GM18505 (cell line): ENCODE measurements around the gene SLC25A10.

Experiments used
- ATAC-seq: cut with Tn5 transposase; IDR thresholded peaks from one replicate; pipeline ENCODE4 v1.9.1; 2021; ENCODE audit not compliant: unreplicated experiment
- POLR2A ChIP-seq: IDR thresholded peaks from 4 replicates; pipeline ENCODE4 v1.6.1; 2011; ENCODE audit warnings: borderline replicate concordance; ENCODE audit not compliant: insufficient read depth, insufficient read length; ENCODE audit errors: extremely low read depth

The SLC25A10 gene

DNA sequence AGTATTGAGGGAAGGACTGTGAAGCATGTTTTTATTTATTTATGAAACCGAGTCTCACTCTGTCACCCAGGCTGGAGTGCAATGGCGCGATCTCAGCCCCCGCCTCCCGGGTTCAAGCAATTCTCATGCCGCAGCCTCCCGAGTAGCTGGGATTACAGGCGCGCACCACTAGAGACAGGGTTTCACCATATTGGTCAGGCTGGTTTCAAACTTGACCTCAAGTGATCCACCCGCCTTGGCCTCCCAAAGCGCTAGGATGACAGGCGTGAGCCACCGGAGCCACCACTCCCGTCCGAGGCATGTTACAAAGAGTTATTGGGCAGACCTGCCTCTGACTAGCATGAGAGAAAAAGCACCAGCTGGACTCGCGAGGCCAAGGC is 5.9 kb upstream of the SLC25A10 start:
- no peak for TF ChIP-seq POLR2A
- no peak for ATAC-seq

DNA sequence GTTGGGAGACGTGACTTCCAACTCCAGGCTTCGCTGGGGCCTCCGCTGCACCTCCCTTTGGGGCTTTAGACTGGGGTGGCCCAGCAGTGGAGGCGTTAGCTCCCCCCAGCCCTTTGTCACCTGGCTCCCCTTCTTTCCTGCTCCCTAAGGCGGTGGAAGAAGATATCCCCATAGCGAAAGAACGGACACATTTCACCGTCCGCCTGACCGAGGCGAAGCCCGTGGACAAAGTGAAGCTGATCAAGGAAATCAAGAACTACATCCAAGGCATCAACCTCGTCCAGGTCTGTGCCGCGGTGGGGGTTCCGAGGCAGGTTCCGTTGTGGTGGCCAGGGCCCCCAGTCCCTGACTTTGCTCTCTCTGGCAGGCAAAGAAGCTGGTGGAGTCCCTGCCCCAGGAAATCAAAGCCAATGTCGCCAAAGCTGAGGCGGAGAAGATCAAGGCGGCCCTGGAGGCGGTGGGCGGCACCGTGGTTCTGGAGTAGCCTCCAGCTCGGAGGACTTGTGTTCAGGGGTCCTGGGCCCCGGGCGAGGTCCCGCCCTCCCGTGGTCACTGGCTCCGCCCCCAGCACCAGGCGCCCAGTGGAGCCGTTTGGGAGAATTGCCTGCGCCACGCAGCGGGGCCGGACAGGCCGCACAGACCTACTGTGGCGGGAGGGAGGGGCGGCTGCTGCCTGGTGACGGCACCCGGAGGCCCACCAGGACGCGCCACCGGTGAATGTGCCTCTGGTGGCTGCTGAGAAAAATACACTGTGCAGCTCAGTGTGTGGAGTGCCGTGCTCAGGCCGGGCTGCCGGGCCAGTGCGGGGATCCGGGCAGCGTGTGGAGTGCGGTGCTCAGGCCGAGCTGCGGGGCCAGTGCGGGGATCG is 5.1 kb upstream of the SLC25A10 start:
- no peak for TF ChIP-seq POLR2A
- ATAC-seq, result no peak

GRCh38 chr17:81707725-81708646 is 4.1 kb upstream of the SLC25A10 start:
- TF ChIP-seq POLR2A, result no peak
- ATAC-seq, result no peak

DNA sequence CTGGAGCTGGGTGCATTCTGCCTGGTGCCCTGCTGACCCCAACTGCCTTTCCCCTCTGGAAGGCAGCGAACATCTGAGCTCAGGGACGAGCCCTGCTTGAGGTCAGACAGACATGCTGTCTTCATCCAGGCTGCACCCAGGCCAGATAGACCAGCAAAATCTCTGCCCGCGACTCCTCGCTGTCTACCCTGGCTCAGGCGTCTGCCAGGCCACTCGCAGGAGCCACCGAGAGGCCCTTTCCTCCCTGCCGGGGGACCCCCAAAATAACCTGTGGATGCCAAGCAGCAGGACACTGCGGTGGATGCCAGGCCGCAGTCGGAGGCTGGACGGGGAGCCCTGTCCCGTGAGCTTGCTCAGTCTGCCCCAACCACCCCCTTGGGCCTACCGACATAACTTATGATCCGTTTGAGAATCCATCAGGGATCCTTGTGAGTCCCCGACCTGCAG is 3.3 kb upstream of the SLC25A10 start:
- TF ChIP-seq POLR2A, result no peak
- ATAC-seq, result no peak

GRCh38 chr17:81710514-81711308 is 1.4 kb upstream of the SLC25A10 start:
- ATAC-seq, result no peak
- TF ChIP-seq POLR2A, result peak; percentile 45

DNA sequence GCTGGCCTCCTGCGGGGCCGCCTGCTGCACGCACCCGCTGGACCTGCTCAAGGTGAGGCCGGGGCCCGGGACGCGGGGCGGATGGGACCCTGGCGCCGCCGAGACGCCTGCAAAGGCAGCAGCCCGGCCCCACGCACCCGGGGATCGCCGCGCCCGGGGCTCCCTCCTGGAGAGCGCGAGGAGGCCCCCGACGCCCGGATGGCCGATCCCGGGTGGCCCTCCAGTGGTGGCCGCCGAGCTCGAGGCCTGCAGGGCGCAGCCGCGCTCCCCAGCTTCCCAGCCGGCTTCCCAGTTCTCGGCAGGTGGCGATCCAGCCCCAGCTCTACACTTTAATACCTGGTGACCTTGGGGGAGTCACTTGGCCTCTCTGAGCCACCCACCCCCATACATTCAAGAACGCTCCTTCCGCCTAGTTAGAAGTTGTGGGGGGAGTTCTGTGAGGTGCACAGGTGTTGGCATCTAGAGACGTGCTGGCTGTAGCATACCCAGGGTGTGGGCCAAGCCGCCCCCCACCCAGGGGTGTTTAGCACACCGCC is 452 bp downstream of the SLC25A10 start:
- TF ChIP-seq POLR2A, result no peak
- peak; percentile 11 for ATAC-seq

DNA sequence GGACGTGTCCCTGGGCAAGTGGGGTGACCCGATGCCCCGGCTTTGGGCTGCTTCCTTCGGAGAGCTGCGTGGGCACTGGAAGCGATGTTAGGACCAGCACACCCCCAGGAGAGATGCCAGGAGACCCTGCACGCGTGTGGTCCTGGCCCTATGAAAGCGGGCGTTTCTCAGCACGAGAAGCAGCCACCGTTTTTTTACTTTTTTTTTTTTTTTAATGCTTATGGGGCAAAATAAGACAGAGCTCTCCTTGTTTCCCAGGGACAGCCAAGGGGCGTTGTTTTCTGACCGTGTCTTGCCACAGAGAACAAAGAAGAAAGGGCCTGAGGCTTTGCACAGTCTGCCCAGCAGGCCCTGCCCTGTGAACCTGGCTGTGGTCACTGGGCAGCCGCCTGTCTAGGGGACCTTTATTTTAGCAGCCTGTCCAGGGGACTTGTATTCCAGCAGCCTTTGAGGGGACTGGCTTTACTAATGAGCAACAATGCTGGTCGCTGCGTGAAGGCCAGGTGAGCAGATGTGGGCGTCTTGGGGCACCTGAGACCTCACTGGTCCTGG is 996 bp downstream of the SLC25A10 start:
- ATAC-seq, result no peak
- no peak for TF ChIP-seq POLR2A

DNA sequence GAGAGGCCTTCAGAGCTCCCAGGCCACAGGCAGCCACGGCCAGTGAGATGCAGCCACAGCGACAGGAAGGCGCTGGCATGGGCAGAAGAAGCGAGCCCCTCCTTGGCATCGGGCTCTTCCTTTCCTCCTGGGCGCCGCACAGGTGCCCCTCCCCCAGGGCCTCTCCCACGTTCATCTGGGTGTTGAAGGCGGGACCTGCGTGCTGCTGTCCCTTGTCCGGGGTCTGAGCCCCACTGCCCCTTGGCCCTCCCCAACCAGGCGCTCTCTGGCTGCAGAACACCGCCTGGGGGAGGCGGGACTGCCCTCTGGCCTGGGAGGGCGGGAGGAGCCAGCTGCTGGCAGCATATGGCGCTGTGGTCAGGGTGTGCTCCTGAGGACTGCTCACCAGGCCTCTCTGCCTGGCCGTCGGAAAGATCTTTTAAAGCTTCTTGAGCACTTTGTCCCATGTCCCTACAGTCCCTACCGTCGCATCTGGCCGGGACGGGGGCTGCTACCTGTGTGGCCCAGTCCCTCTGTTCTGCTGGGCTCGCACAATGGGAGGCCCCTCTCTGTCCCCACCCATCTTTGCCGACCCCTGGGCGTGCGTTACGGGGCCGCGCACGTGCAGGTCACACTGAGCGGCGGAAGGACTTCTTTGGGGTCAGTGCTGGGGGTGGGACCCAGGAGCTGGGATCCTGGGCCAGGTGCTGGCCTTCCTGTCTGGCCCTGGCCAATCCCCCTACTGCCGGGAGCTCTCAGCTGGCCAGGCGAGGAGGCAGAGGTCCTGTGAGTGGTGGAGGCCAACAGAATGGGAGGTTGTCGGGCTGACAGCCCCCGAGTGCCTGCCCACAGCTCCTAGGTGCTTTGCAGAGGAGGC is 1.7 kb downstream of the SLC25A10 start:
- TF ChIP-seq POLR2A, result no peak
- ATAC-seq, result no peak

DNA sequence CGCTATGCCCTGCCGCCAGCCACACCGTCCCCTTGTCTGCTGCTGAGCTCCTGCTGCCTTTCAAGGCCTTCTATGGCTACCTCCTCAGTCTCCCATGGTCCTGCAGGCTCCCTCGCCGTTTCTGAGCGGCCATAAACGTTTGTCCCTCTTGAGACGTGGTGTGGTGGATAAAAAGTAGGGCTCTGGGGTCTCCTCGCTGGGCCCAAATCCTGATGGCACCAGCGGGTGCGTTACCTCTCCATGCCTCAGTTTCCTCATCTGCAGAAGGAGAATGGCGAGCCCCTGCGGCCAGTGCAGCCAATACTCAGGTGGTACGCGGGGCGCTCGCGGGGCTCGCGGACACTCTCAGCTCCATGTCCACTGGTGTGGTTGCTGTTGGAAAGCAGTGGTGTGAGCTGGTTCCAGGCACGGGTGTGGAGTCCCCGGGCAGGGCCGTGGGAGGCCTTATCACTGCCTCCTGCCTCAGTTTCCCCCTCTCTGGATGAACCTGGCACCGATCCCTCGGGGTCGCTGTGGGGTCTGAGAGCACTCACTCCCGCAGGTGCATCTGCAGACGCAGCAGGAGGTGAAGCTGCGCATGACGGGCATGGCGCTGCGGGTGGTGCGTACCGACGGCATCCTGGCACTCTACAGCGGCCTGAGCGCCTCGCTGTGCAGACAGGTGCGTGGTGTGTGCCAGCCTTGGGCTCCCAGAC is 2.5 kb downstream of the SLC25A10 start:
- TF ChIP-seq POLR2A, result no peak

GRCh38 chr17:81715107-81715871 is 3.2 kb downstream of the SLC25A10 start:
- ATAC-seq, result no peak
- no peak for TF ChIP-seq POLR2A

More for the DNA sequence above, 2.5 kb downstream of the SLC25A10 start:
- no peak for ATAC-seq
